ENCODE data around the gene TEX14. TPM values are rescaled to one million over a fixed set of nuclear protein-coding genes. Genes with fewer than 3 reads are reported as not detected.
A peak's percentile ranks its signal among the peaks of the same experiment; 100 is the strongest.
"Not testable (repeated sequence)": the region's sequence is repeated elsewhere in the genome, so short reads cannot be mapped to it uniquely, and the experiment has no call there.

TEX14 gene
- polyA plus RNA-seq, 10 donors = 2.4 to 5.2 (median 3.7) TPM

GRCh38 chr17:58568044-58568799, 123.6 kb downstream of the TEX14 start:
- DNase-seq = no peak

- no peak for DNase-seq
These were observed 126.2 kb downstream of the TEX14 start for GRCh38 chr17:58565389-58566311.

- DNase-seq = no peak
These were observed 126.9 kb downstream of the TEX14 start for GRCh38 chr17:58564971-58565370.

GRCh38 chr17:58564243-58564642, 127.6 kb downstream of the TEX14 start:
- no peak for DNase-seq

- no peak for DNase-seq
These were observed 131.3 kb downstream of the TEX14 start for GRCh38 chr17:58560511-58560910.

- DNase-seq = no peak
These were observed 133.9 kb downstream of the TEX14 start for GRCh38 chr17:58557981-58558380.

- peak in 2 of 3 donors; percentile 26 to 47 for DNase-seq
These were observed 135.0 kb downstream of the TEX14 start for GRCh38 chr17:58556833-58557250.

- DNase-seq = not testable (repeated sequence)
These were observed 136.7 kb downstream of the TEX14 start for GRCh38 chr17:58555109-58555508.

- DNase-seq = no peak
These were observed 150.6 kb downstream of the TEX14 start for GRCh38 chr17:58541249-58541648.

- DNase-seq = no peak
These were observed 152.1 kb downstream of the TEX14 start for GRCh38 chr17:58539698-58540097.

- DNase-seq = peak in 1 of 3 donors; percentile 45
These were observed 152.9 kb downstream of the TEX14 start for GRCh38 chr17:58538811-58539409.

GRCh38 chr17:58537266-58537665, 154.6 kb downstream of the TEX14 start:
- no peak for DNase-seq

GRCh38 chr17:58536542-58536941, 155.3 kb downstream of the TEX14 start:
- no peak for DNase-seq

GRCh38 chr17:58535431-58535830, 156.4 kb downstream of the TEX14 start:
- DNase-seq = no peak

GRCh38 chr17:58534901-58535421, 156.9 kb downstream of the TEX14 start:
- no peak for DNase-seq

GRCh38 chr17:58534331-58534730, 157.5 kb downstream of the TEX14 start:
- no peak for DNase-seq

GRCh38 chr17:58533616-58534188, 158.1 kb downstream of the TEX14 start:
- no peak for DNase-seq

- DNase-seq = no peak
These were observed 159.3 kb downstream of the TEX14 start for GRCh38 chr17:58532555-58532951.

GRCh38 chr17:58531661-58532554, 159.9 kb downstream of the TEX14 start:
- peak in 2 of 3 donors; percentile 54 to 60 for DNase-seq

GRCh38 chr17:58531122-58531521, 160.7 kb downstream of the TEX14 start:
- DNase-seq = no peak

GRCh38 chr17:58530655-58531054, 161.2 kb downstream of the TEX14 start:
- no peak for DNase-seq

Measured in muscle of back (tissue), 11 donors.